ENCODE data around the gene ZSCAN12. TPM values are rescaled to one million over a fixed set of nuclear protein-coding genes. Genes with fewer than 3 reads are reported as not detected.

The ZSCAN12 gene
- total RNA-seq, 4 donors from 2014 or later: 2.7 to 5.5 (median 4.4) TPM

DNA sequence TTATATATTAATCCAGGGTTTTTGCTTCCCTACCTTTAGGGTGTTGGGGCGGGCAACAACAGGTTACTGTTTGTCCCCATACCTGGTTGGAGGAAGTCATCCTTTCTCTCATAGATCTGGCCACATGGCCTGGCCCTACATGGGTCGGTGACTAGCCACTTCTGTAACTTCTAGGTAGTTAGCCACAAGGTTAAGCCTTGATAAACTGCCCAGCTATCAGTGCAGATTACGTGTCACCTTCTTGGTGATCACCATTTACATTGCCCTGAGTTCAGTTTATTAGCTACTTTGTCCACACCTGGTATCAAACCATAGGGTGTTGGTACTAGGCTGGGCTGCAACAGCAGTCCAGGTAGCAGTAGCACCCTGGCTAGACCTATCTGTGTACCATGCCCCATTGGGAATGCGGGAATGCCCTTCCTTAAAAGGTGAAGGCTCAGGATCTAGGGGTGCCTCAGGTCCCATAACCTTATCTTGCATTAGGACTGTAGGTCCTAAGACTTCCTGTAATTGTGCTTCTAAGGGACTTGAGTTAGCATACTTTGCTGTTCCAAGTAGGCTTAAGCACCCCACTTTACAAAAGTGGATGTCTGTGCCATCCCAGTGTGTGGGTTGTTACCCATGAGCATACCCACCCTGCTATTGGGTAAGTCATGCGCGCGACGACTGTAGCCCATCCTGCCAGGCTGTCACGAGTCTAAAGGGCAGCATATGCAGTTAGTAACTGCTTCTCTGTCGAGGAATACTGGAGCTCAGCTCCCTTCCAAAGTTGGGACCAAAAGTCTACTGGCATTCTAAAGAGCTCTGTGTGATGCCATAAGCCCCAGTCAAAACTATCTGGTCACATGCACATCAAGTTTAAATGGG lies 44.6 kb downstream of the ZSCAN12 start:
- TF ChIP-seq, protein P1, sequence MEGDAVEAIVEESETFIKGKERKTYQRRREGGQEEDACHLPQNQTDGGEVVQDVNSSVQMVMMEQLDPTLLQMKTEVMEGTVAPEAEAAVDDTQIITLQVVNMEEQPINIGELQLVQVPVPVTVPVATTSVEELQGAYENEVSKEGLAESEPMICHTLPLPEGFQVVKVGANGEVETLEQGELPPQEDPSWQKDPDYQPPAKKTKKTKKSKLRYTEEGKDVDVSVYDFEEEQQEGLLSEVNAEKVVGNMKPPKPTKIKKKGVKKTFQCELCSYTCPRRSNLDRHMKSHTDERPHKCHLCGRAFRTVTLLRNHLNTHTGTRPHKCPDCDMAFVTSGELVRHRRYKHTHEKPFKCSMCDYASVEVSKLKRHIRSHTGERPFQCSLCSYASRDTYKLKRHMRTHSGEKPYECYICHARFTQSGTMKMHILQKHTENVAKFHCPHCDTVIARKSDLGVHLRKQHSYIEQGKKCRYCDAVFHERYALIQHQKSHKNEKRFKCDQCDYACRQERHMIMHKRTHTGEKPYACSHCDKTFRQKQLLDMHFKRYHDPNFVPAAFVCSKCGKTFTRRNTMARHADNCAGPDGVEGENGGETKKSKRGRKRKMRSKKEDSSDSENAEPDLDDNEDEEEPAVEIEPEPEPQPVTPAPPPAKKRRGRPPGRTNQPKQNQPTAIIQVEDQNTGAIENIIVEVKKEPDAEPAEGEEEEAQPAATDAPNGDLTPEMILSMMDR (IDR thresholded peaks at IDR 0.05): no peak
- ATAC-seq (ENCODE audit: low FRiP score): no peak
- DNase-seq (ENCODE audit: low spot score): no peak

DNA sequence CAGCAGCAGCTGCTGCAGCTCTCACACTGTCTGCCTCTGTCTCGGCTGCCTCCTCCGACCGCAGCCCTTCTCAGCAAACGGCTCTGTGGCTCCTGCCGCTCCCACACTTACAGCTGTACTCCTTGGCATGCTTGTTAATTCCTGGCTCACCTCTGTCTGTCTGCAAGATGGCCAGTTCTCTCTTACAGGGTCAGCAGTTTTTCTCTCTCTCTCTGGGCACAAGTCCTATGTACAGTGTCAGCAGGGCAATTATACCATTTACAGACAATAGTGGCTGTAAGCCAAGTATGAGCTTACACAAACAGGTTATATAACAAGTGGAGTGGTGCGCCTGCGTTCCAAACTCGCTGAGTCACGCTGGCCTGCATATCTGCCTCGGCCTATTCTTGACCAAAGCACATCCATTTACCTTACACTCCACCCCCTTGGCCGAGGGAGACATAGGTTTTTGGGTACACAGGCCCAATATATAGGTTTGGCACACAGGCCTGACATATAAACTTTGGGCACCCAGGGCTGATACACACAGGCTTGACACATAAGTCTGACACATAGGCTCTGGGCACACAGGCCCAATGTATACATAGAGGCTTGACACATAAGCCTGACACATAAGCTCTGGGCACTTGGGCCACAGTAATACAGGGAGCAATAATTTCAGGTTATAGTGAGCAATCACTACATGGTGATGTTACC lies 45.4 kb downstream of the ZSCAN12 start:
- no peak for ATAC-seq (ENCODE audit: low FRiP score)
- TF ChIP-seq, protein P1 (IDR thresholded peaks at IDR 0.05): no peak
- no peak for DNase-seq (ENCODE audit: low spot score)

DNA sequence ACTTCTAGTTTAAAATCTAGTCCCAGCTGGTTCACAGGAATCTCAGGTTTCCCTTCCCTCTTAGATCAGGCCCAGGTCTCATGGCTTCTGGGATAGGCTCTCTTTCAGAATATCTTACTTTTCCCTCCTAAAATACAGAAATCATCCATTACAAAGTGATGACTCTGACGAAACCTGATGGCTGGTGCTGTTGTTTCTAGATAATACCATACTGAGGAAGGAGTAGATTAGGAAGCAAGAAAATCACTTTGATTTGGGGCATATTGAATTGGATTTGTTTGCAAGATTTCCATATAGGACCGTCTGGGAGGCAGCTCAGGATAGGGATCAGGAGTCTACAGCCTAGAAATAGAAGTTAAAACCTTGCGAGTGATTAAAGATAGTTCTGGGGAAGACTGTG lies 46.2 kb downstream of the ZSCAN12 start:
- DNase-seq (ENCODE audit: low spot score) (no peak), ATAC-seq (ENCODE audit: low FRiP score) (no peak)
- TF ChIP-seq, protein P1 (IDR thresholded peaks at IDR 0.05): no peak

DNA sequence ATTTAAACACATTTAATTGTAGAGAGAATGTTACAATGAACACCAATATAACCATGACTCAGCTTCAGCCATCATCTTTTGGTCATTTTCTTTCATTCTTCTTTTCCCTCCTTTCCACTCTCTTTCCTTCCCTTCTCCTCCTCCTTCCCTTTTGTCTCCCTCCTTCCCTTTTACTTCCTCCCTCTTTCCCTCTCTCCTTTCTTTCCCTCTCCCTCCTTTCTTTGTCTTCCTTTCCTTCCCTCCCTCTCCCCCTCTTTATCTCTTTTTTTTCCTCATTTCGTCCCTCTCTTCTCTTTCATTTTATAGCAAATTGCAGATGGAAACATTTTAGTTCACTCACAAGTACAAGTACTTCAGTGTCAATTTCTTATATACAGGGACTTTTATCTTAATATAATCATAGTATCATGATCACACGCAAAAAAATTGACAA lies 48.0 kb downstream of the ZSCAN12 start:
- ATAC-seq (ENCODE audit: low FRiP score) (no peak), DNase-seq (ENCODE audit: low spot score) (no peak)
- TF ChIP-seq, protein P1 (IDR thresholded peaks at IDR 0.05): no peak

DNA sequence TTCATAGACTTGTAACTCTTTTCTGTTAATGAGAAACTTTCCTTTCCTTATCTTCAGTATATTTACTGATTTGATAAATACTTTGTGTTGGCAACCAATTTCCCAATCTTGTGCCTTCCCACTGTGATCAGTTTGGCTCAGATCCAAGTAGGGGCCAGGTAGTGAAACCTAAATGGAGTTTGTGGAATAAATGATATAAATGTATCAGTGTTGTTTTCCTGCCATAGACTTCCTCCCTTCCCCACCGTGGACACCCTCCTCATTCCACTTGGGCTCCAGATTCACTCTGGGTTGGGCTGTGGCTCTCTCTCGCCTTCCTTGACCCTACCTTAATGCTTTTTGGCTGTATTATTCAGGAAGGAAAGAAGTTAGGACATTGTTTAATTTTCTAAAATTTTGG lies 48.5 kb downstream of the ZSCAN12 start:
- TF ChIP-seq, protein P1 (IDR thresholded peaks at IDR 0.05): no peak
- no peak for ATAC-seq (ENCODE audit: low FRiP score)
- DNase-seq (ENCODE audit: low spot score): no peak

DNA sequence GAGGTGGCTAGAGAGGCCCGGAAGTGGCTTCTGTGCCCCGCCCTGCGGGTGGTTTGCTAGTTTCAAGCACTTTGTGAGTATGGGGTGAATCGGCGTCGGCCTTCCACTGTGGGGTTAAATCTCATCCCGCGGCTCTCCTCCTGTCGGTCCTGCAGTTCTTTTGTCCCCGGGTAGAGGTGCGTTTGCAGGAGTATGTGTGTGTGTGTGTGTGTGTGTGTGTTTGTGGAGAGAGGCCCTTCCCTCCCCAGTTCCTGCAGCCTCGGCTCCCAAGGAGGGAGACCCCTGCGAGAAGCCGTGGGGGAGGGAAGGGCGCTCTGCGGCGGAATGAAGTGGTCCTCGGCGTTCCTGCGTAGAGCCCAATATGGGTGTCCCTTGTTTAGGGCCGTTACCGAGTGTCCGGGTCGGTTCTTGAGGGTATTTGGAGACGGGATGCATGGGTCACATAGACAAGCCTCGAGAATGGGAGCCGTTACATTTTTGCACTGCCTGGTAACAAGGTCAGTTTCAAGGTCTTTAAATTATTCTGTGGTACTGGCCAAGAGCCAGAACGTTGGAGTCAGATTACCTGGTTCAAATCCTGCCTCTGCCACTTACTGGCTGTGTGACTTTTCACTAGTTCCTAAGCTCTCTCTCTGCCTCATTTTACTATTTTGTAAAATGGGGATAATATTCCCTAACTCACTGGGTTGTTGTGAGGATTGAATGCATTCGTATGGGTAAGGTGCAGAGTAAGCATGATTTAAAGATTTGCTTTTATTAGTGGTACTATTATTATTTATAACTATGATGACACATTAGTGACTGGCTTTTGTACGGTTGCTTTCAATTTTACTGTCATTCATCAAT lies 49.4 kb downstream of the ZSCAN12 start, which contains the start of gene ZKSCAN3:
ZKSCAN3 (plus strand) TSS at position 56 of the 846 bp plus-strand sequence. CDS start 9,640 bp downstream, outside the sequence.
- ATAC-seq (ENCODE audit: low FRiP score): peak; percentile 91
- DNase-seq (ENCODE audit: low spot score): peak; percentile 47
- TF ChIP-seq, protein P1 (IDR thresholded peaks at IDR 0.05): no peak

Measured in omental fat pad (tissue), 4 donors.